Anterior cingulate cortex (tissue), 58 donors: ENCODE measurements around the gene UNK.
"Not testable (repeated sequence)": the region's sequence is repeated elsewhere in the genome, so short reads cannot be mapped to it uniquely, and the experiment has no call there.

Experiments
- DNase-seq, 58 donors: peaks; one replicate each; lab custom pipeline; 2025; lab: John Stamatoyannopoulos, UW

Gene UNK

DNA sequence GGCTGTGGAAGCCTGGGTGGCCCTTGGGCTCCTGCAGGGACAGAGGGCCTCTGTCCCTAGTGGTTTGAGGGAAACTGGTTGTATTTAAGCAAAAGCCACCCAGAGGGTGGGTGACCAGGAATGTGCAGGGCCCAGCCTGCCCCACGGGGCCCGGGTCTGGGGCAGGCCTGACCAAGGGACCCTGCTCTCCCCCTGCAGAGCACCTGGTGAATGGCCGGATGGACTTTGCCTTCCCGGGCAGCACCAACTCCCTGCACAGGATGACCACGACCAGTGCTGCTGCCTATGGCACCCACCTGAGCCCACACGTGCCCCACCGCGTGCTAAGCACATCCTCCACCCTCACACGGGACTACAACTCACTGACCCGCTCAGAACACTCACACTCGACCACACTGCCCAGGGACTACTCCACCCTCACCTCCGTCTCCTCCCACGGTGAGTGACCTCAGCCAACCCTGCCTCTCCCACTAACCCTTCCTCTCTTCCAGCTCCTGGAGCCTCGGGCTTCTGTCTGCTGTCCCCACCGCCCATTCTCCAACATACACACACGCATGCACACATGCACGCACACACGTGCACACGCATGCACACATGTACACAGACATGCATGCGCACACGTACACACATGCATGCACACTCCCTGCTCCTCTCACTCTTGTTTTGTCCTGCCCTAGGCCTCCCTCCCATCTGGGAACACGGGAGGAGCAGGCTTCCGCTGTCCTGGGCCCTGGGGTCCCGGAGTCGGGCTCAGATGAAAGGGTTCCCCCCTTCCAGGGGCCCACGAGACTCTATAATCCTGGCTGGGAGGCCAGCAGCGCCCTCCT is 30.0 kb upstream of the UNK start:
- no peak for DNase-seq

DNA sequence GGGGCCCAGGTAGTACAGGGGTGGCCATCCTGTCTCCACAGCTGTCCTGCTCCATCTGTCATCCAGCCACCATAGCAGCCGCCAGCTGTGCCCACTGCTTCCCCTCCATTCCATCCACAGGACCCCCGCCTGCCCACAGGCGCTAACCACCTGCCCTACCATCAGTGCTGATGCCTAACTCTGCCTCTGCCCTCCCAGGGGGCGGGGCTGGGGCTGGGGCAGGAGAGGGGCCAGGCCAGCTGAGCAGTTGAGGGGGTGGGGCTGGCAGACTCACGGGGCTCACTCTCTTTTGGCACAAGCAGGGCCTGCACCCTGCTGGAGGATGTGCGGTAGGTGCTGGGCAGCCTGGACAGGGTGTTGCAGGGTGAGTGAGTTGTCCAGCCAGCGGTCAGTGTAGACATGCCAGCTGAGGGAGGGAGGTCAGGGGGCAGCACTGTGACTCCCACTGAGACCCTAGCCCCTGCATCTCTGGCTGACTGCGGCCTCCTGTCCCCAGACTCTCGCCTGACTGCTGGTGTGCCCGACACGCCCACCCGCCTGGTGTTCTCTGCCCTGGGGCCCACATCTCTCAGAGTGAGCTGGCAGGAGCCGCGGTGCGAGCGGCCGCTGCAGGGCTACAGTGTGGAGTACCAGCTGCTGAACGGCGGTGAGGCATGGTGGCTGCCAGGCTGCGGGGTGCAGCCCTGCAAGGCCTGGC is 29.3 kb upstream of the UNK start:
- no peak for DNase-seq

DNA sequence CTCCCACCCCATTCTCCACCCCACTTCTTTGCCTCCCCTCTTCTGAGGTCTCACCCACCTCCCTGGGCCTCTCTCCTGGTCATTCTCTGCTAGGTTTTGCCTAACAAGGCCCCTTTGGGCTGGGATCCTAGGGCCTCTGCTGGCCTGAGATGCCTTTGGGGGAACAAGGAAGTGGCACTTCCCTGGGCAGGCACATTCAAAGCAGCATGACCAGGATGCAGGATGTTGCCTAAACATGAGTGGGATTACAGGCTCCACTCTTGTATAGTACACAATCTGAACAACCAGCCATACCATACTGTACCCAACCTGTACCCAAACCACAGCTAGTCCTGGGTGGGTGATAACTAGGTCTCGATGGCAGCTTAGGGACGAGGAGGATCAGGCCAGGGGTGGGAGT is 28.6 kb upstream of the UNK start:
- no peak for DNase-seq

DNA sequence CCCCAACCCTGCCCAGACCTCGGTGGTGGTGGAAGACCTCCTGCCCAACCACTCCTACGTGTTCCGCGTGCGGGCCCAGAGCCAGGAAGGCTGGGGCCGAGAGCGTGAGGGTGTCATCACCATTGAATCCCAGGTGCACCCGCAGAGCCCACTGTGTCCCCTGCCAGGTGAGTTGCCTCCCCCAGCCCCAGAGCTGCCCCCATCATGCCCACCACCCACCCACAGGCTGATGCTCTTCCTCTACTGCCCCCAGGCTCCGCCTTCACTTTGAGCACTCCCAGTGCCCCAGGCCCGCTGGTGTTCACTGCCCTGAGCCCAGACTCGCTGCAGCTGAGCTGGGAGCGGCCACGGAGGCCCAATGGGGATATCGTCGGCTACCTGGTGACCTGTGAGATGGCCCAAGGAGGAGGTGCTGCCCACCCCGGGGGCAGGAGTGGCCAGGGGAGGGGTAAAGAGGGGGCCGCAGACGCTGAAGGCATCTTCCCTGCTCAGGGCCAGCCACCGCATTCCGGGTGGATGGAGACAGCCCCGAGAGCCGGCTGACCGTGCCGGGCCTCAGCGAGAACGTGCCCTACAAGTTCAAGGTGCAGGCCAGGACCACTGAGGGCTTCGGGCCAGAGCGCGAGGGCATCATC is 28.0 kb upstream of the UNK start:
- no peak for DNase-seq

DNA sequence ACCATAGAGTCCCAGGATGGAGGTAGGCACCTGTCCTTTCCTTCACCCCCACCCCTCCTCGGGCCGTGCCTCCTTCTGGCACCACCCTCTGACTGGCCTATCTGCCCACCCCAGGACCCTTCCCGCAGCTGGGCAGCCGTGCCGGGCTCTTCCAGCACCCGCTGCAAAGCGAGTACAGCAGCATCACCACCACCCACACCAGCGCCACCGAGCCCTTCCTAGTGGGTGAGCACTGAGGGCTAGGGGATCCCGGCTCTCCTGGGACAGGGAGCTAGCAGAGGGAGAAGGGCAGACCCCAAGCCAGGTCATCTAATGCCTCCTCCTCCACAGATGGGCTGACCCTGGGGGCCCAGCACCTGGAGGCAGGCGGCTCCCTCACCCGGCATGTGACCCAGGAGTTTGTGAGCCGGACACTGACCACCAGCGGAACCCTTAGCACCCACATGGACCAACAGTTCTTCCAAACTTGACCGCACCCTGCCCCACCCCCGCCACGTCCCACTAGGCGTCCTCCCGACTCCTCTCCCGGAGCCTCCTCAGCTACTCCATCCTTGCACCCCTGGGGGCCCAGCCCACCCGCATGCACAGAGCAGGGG is 27.4 kb upstream of the UNK start:
- no peak for DNase-seq

DNA sequence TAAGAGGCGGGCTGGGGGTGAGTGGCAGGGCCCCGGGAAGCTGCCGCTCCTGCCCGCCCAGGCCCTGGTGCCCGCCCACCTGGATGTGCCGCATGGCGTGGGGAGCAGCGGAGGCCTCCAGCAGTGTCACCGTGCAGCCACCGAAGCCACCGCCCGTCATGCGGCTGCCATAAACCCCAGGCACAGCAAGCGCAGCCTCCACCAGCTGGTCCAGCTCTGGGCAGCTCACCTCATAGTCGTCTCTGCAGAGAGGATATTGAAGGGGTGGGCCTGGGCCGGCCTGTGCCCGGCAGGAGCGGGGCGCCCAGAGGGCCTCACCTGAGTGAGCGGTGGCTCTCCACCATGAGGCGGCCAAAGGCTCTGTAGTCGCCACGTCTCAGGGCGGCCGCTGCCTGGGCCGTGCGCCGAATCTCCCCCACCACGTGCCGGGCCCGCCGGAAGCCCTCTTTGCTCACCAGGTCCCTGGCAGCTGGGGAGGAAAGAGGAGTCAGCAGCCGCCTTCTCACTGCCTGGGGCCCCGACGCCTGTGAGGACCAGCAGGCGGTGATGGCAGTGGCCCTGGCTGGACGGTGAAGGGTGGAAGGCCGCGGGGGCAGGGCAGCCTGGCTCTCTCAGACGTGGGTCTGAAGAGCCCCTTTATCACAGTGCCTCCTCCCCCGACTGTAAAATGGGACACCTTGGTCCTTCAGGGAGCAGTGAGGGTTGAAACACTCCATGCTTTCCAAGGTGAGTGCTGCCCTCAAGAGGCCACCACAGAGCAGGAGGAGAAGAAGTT is 26.3 kb upstream of the UNK start:
- DNase-seq = no peak

DNA sequence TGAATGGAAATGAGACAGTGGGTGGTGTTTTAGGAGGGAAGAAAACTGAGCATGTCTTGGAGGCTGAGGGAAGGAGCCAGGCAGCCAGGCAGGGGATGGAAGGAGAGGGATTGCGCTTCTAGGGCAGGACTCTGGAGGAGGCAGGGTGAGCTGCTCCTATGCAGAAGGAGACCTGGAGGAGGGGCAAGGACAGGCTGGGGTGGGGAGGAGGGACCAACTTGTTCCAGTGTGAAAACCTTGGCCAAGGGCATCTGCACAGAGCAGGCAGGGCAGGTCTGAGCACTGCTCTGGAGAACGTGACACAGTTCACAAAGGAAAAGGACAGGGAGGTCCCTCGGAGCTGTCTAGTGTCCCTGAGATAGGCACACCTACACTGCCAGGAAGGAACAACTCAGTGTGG is 25.1 kb upstream of the UNK start:
- DNase-seq = no peak

DNA sequence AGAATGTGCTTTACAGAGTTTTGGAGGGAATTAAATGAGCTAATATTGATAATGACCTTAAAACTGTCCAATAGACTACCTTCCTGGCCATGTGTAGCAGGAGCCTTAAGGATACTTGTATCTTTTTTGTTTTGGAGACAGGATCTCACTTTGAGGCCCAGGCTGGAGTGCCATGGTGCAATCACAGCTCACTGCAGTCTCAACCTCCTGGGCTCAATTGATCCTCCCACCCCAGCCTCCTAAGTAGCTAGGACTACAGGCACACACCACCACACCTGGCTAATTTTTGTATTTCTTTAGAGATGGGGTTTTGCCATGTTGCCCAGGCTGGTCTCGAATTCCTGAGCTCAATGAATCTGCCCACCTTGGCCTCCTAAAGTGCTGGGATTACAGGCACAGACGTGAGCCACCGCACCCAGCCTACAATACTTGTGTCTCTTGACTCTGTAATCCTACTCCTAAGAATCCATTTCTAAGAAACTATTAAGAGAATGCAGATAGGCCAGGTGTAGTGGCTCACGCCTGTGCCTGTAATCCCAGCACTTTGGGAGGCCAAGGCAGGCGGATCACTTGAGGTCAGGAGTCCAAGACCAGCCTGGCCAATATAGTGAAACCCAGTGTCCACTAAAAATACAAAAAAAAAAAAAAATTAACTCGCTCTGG is 24.5 kb upstream of the UNK start:
- not testable (repeated sequence) for DNase-seq

DNA sequence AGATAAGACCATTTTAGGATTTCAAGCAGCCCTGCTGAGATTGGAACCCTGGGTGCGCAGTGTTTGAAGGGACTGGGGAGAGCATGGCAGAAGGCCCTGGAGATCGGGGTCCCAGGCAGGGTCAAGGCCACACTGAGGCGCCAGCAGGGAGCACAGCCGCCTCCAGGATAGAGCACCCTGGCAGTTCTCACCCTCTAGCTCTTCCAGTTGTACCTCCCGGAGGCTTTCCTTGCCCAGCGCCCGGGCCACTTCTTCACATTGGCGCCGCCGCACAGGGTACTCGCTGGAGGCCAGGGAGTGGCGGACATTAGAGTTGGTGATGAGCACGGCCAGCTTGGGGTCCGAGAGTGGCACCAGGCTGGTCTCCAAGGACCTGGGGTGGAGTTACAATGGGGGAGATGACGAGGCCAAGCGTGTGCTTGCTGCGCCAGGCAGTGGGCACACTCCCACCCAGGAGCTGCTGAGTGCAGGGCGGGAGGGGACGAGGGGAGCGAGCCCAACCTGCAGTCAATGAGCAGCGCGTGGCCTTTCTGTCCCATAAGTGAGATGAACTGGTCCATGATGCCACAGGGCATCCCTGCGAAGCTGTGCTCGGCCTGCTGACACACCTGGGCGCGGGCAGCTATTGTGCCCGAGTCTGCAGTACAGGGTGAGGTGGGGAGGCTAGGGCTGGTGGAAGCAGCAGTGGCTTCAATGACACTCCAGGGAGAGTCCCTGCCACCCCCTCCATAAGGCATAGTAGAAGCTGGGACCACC is 21.9 kb upstream of the UNK start:
- DNase-seq = no peak

DNA sequence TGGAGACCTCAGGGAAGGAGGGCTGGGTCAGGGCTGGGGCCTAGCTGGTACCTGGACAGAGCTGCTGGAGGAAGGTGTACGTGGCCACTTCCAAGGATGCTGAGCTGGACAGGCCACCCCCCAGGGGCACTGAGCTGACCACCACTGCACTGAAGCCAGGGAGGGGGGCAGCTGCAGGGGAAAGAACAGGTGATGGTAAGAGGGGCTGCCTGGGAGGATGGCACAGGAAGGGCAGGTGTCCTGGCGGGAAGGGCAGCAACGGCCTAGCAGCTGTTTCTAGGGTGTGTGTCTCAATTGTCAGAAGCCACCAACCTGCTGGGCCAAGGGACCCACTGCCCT is 21.4 kb upstream of the UNK start:
- no peak for DNase-seq

DNA sequence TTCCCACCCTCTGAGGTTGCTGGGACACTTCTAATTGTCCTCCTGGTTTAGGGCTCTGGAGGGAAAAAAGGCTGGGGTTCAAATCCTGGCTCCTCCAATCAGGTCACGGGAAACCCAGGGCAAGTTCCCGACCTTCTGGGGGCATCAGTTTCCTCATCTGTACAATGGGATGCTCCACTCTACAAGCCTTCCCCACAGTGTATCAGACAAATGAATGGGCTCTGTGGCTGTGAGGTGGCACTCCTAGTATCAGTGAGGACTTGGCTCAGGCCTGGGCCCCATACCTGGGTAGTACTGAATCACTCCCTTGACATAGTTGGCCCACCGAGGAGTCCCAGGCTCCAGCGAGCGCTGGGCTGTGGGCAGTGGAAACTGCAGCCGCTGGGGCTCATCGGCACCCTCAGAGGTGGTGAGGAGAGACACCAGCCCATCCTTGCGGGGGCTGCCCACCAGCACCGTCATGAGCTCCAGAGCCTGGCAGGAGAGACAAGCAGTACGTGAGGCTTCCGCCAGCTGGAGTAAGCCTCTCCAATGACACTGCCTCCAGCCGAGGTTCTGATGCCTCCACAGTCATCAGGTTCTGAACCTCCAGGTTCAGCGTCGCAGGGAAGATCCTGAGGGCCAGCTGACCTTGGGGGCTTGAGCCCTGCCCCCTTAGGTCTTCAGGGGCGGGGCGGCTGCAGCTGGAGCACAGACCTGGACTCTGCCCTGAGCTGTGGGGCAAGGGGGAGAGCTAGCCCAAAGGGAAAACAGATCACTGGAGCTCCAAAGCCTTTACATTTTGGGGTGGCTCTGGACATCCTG is 20.8 kb upstream of the UNK start:
- DNase-seq = peak in 1 of 58 donors; percentile 20

DNA sequence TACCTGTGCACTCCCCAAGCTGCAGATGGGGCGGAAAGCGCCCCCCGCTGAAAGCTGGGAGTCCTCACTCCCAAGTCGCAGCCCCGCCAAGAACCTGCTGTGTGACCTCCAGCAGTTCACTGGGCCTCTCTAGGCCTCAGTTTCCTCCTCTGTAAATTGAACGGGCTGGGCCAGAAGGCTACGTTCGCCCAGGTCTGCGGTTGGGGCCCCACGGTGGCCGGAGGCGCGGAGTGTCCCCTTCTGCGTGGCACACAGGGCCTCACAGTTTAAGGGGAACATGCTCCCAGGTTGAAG is 20.2 kb upstream of the UNK start:
- DNase-seq = peak in 1 of 58 donors; percentile 16

DNA sequence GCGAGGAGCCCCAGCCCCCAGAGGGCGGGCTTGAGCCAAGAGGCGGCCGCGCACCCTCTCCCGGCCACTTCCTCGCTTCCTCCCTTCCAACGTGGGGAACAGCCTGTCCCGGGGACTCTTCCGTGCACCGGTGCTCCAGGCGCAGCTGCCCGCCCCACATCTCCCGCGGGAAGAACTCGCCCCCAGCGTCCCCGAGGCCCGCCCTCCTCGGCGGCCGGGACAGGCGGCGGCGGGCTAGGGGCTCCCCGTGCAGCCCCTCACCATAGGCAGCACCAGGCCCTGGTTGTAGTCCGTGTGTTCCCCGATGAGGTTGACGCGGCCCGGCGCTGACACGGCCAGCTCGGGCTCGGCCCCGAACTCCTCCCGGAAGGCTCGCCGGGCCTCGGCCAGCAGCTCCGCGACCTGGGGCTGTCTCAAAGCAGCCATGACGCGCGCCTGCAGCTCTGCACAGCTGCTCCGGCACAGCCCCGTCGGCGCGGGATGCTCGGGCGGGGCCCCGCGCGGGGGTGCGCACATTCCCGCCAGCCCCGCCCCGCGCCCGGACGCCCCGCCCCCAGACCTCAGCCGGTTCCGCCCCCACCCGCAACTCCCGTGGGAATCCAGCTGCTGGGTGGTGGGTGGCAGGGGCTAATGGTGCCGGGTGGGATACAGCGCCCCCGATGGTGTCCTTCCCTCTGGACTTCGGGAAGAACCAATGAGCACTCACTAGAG is 19.7 kb upstream of the UNK start, which contains the start of gene GALK1:
GALK1 (minus strand) TSS at position 482 of the 711 bp plus-strand sequence; CDS start at position 426, 56 bp downstream.
- peak in 47 of 58 donors; percentile 15 to 76 (median 54) for DNase-seq

DNA sequence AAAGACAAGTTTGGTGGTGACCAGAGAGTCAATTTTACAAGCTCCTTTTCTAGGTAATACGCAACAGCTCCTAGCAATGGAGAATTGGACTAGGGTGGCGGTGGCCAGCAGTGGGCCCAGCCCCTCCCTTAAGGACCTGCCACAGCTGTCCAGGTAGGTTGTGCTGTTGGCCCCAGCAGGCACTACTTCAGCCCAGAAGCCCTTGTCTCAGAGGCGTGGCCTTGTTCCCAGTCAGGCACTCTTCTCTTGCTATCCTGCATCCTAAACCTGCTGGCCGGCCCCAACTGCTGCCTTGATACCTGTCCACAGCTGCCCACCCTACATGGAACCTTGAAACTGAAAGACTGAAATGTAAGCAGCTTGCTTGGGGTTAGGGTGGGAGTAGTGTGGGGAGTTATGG is 18.6 kb upstream of the UNK start:
- DNase-seq = no peak

DNA sequence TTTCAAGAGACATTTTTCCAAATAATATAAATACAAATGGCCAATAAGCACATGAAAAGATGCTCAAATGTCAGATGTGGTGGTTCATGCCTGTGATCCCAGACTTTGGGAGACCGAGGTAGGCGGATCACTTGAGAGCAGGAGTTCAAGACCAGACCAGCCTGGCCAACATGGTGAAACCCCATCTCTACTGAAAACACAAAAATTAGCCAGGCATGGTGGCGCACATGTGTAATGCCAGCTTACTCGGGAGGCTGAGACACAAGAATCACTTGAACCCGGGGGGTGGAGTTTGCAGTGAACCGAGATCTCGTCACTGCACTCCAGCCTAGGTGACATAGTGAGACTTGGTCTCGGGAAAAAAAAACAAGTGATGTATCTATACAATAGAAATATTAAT is 16.7 kb upstream of the UNK start:
- DNase-seq = no peak

DNA sequence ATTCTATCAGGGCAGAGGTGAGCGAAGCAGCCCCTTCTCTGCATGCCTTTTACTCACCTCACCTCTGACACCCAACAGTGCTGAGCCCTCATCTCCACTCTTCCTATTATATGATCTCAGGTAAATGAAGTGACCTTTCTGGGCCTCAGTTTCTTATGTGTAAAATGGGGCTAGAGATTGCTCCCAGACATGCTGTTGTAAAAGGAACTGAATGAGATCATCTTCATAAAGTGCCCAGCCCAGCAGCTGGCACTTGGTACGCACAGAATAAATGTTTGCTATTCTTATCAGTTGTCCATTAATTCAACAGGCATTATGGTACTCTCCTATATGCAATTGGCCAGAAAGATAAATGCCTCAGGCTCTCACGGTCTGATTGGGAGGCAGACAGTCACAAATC is 15.1 kb upstream of the UNK start:
- no peak for DNase-seq

DNA sequence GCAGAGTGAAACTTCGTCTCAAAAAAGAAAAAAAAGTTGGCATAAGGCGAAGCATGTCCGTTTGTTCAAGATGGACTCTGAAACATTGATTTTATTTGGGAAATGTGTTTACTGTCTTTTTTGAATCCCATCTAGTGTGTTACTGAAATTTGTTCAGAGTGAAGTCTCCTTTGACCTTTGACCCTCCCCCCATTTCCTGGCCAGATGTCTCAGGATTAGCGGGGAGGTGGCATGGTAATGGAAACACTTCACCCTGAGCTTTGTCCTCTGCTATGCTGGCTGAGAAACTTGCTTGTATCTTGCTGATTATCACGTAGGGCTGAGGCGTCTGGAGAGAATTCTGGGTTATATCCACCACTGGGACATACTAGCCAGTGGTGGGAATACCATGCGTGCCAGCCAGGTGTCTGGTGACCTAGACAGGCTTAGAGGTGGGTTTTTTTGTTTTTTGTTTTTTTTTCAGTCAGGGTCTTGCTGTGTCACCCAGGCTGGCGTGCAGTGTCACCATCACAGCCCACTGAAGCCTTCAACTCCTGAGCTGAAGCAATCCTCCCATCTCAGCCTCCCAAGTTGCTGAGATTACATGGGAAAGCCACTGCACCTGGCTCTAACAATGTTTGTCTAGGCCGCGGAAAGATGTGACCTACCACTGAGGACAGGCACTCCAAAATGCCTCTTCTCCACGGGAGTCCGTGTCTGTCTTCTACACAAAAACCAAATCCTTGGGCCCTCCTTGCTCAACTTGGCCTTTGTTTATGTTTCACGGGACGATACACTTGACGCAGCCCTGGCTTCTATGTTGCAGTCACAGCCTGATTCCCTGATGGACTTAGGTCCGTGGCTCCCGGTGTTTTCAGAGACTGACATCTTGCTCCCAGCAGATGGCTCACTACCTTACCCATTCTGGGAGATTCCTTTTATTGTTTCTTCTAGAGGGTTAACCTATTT is 13.0 kb upstream of the UNK start:
- no peak for DNase-seq
